HG03135 (cell line): ENCODE measurements around the gene LDB2.
"Not testable (repeated sequence)": the region's sequence is repeated elsewhere in the genome, so short reads cannot be mapped to it uniquely, and the experiment has no call there.

Experiments
- ATAC-seq: cut with Tn5 transposase; IDR thresholded peaks from one replicate; pipeline ENCODE4 v1.9.1; 2021; ENCODE audit warnings: mild to moderate bottlenecking, moderate library complexity; ENCODE audit not compliant: unreplicated experiment

LDB2 gene

DNA sequence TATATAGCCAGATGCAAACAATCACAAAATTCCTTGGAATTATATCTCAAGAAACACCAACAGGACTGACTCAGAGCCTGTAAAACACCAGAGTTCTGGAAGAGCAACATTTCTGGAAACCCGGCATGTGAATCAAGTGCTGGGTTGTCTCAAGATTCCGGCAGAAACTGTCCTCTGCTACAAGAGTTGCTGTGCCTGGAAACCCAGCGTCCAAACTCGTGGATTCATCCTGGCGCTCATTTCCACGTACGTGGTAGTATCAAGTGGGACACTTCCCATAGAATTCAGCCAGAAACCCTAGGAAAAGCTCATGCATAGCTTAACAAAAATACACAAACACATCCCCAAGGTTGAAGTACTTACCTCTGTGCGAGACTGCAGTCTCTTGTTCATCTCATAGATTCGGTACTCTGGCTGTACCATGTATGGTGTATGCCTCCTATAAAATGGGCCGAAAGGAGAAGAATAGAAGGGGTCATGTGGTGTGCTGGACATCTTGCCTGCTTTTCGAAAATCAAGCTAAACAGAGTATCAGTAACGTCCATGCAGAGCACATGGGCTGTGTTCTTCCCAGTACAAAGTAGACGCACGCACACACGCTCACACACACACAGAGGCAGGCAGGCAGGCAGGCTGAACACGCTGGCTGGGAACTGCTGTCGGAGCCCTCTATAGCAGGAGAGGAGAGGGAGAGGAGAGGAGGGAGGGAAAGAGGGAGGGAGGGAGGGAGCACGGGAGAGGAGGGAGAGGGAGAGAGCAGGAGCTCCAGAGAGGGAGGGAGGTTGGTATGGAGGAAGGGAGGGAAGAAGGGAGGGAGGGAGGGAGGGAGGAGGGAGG, at the start of gene LDB2:
TSS of gene LDB2 (minus strand) at position 655 of the 837 bp plus-strand sequence.
- ATAC-seq: no peak

DNA sequence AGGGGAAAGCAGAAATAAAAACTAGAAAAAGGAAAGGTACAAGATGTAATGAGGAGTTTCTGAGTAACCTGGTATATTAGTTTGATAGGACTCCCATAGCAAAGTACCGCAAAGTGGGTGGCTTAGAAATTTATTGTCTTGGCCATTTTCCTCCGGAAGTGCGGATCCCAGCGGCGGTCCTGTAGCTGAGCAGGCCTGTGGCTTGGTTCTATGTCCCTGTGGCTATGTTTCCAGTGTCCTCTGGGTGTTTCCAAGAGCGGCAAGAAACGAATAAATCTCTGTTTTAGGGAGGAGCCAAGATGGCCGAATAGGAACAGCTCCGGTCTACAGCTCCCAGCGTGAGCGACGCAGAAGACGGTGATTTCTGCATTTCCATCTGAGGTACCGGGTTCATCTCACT, 44.0 kb upstream of the LDB2 start:
- ATAC-seq: no peak

DNA sequence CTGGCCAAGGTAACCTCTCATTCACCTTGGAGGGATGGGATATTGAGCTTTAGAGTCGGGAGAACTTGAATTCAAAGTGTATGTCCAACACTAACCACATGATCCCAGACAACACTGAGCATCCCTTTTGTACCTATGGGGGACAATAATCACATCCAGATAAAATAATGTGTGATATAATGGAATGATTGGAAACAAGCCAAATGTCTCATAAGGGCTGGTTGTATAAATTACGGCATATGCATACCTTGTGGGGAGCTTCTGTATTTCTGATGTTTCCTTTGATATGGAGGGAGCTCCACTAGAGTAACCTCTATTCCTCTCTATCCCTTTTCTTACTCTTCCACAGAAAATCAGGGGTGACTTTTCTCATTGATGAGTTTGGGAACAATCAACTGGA, 40.7 kb upstream of the LDB2 start:
- ATAC-seq: no peak

DNA sequence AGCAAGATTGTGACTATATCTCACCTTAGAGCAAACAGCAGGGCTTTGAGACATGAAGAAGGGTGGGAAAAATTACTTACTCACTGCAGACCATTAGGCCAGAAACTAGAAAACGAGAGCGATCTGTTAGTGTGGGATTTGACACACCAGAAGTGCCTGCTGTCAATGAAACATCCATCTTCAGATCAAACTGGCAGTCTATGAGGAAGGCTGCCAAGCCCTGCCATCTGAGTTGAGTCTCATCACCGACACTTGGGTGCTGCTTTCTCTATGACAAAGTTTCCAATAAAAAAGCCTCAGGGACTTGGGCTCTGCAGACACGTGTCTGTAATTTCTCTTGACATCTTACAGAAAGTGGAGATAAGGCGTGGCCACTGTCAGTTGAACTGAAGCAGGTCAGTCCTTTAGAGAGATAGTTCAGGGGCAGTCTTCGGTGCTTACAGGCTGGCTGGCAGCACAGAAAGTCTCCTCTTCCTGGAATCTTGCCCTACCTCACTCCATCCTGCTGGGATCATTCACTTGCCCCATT, 40.1 kb upstream of the LDB2 start:
- ATAC-seq: no peak

DNA sequence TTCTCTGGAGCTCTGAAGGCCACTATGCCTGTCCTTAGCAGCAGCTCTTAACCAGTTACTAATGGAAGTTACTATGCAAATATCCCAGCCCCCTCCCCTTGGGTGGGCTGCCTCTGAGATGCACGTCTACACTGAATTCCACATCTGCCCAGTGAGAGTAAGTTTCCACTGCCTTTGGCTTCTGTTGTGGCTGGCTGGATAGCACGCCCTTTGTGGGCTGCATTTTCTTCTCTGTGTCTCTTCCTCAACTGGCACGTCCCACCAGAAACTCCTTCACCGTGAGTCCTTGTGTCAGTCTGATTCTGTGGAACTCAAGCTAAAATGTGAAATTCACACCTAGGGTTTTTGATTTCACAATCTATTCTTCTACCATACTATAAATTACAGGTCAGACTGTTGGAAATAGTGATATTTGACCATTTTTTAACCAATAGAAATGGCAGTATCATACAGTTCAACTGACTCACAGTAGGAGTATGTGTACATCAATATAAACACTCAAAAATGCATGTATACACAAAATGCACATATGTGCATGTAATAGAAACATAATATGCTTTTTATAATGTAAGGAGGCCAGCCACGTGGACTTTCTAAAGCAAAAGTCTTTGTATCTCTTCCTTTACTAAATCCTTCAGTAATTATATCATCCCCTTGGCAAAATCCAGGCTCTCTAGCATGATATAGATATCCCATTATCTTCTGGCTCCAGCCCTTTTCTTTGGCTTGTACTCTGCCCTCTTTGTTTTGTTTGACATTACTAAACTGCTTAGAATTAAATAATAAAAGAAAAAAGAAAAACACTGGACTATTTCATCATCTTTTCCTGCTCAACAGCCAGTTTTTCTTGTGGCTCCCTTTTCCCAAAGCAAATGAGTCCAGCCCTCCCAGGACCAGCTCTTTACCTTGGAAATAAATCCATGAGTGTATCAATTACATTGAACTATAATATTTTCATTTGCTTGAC, 33.2 kb upstream of the LDB2 start:
- ATAC-seq: no peak

DNA sequence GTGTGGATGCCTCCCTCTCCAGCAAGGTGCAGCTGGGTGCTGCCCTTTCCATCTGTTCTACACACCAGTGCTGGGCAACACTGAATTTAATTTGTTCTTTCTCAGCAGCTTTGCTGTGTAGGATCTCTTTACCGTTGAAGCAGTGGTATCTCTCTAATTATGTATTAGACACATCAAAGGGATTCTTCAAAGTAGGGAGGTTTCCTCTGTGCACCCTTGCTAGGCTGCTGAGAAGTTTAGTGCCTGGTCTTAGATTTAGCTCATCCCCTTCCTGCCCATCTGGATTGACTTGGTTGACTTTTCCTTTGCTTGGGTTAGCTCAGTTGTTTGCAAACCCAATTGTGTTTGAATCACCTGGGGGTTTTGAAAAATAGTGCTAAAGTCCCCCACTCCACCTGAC, 27.8 kb upstream of the LDB2 start:
- no peak for ATAC-seq

DNA sequence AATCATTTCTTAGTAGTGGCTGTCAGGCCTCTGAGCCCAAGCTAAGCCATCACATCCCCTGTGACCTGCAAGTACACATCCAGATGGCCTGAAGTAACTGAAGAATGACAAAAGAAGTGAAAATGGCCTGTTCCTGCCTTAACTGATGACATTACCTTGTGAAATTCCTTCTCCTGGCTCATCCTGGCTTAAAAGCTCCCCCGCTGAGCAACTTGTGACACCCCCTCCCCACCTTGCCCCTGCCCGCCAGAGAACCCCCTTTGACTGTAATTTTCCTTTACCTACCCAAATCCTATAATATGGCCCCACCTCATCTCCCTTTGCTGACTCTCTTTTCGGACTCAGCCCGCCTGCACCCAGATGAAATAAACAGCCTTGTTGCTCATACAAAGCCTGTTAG, 20.3 kb upstream of the LDB2 start:
- ATAC-seq: not testable (repeated sequence)

DNA sequence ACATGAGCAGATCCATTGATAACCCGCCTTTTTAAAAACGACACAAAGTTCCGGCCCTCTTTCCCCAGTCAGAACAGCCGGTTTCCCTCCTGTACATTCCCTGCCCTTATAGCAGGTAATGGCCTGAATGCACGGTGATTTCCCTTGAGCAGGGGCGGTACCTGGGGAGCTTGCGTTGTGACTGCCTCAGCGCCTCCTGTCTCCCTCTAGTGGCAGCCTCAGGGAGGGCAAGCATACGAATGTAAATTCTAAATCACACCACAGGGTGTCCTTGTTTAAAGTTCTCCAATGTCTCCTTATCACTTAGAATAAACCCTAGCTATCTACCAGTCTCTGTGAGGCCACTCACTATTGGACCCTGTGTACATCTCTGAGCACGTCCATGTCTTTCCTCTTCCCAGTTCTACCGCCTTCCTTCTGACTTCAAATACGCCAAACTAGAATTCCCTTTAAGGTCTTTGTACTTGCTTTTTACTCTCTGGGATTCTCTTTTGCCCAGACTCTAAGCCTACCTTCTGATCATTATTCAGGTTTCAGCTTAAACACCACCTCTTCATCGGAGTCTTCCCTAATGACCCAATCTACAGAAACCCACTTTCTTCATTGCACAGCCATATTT, 18.4 kb upstream of the LDB2 start:
- ATAC-seq: peak; percentile 99

DNA sequence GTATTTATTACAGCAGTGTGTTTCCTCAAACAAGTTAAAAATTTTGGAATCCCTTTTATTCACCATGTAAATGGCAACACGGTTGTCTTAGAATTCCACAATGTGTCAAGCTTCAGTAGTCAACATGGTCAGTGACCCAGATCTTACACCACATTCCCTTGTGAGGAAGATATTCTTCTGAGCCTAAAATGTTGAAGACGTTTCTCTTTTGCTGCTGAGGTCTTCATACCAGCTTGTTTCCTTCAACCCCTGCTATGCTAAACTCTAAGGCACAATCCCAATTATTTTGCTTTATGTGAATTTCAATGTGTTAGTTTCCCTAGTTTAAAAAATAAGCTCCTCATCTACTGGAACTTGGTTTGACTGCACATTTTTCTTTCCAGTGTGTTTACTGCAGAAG, 17.6 kb upstream of the LDB2 start:
- no peak for ATAC-seq

DNA sequence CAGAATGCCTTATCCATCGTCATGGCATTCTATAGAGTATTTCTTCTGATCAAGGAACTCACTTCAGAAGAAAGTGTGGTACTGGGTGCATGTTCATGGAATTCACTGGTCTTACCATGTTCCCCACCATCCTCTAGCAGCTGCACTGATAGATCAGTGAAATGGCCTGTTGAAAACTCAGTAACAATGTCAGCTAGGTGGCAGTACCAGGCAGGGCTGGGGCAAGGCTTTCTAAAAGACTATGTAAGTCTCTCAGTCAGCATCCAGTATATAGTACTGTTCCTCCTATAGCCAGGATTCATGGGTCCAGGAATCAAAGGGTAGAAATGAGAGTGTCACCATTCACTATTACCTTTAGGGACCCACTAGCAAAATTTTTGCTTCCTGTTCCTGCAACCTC, 15.8 kb upstream of the LDB2 start:
- ATAC-seq: no peak

DNA sequence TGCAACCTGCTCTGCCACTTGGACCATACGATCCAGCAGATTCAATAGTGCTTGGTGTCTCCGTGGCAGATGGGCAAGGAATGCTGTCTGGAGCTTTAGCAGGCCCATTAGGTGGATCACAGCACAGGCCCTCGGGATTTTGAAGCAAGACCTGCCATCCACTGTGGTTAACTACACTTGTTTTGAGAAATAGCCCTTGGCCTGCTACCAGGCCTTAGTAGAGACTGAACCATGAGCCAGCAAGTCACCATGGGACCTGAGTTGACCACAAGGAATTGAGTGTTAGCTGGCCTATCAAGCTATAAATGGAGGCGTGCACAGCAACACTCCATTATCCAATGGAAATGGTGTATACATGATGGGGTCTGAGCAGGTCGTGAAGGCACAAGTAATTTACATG, 14.5 kb upstream of the LDB2 start:
- no peak for ATAC-seq

DNA sequence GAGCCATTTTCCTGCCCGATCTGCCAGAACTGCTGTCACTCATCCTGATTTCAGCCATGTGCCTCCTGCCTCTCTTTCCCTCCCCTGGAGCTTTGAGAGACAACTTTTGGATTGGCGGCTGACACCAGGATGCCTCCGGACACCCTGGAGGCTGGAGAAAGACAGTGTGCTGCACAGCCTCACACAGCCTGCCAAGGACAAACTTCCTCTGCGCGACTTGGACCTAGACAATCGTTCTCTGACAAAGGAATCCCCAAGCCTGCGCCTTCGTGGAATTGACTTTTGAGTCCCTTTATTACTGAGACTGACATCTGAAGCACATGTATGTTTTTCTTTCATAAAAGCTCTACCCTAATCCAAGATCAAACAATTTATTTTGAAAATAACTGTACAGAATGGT, 10.8 kb upstream of the LDB2 start:
- ATAC-seq: no peak

DNA sequence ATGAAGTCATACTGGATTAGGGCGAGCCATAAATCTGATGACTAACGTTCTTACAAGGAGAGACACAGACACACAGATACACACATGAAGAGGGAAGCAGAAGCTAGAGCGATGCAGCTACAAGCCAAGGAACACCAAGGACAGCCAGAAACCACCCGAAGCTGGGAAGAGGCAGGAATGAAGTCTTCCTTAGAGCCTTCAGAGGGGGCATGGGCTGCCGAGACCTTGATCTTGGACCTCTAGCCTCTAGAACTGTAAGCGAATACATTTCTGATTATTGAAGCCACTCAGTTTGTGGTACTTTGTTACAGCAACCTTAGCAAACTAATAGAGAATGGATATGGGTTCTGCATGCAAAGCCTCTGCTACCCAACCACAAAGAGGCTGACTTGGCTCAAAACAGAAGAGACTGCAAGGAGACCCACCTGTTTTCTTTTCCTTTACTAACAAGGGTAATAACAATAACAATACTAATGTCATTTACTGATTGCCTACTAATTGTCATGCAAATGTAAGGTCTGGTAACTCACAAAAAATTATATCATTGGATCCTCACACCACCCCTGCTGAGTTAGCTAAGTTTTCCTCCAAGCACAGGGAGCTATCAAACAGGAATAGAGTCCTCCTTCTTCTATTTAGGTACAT, 10.1 kb upstream of the LDB2 start:
- no peak for ATAC-seq

DNA sequence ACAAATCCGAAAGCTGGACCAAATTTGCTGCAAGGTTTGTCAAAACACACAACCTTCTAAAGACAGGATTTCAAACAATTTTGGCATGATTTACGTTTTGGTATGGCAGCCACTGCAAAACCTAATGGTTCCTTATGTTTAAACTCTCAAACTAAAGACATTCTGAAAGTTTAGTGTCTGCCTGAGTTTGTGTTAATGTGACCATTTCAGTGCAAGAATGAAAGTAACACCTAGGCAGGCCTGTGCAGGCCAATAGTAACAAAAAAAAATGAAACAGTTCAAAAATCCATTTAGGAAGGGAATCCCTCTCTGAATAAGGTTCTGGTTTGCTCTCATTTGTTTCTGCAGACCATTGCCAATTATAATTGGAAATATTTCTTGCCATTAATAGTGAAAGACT, 1.9 kb upstream of the LDB2 start:
- ATAC-seq: no peak

DNA sequence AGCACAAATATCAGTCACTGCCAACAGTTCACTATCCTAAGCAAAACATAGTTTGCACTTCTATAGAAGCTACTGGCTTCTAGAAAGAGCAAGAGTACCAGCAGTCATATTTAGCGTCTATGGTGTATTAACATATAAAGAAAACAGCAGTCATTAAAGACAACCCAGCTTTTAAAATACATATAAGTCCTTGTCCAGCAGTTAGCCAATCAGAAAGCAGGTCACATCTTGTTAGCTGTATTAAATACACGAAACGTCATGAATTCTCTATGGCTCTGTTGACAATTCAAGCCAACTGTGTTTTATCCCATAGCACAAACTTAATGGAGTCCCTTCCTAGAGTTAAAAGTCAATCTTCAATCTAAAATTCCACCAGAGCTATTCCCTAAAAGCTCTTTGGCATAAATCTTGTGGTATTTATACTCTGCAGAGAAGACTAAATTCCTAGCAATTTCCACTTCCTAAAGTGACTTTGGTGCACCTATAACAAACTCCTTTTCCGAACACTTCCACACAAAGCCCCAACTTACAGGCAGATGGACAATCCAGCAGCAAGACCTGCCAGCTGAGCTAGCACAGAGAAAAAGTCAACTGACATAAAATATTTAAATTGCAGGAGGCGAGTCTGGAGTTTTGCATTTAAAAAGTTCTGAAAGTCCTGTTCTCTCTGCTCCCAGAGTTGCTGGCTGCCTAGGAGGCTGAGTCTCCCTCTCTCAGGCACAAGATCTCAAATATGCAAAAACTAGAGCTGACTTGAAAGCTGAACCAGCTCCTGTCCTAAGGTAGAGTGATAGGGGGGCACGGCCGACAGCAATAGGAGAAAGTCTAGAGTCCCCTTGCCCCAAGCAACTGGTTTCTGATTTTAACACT, 1.3 kb downstream of the LDB2 start:
- no peak for ATAC-seq

DNA sequence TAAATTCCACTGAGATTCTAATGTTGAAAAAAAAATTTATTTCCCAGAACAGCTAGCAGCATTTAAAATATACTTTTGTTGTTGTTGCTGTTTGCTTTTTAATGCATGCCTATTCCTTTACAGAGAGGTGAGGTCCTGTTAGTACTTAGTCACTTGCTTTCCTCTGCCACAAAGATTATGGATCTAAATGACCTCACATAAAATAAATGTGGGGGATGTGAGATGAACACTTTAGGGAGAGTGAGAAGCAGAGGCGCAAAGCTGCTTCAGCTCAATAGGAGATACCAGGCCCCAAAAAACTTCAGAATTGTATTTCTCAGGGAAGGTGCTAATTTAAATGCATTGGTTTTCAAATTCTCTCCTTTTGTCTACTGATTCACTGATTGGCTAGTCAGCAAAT, 4.0 kb downstream of the LDB2 start:
- ATAC-seq: no peak

DNA sequence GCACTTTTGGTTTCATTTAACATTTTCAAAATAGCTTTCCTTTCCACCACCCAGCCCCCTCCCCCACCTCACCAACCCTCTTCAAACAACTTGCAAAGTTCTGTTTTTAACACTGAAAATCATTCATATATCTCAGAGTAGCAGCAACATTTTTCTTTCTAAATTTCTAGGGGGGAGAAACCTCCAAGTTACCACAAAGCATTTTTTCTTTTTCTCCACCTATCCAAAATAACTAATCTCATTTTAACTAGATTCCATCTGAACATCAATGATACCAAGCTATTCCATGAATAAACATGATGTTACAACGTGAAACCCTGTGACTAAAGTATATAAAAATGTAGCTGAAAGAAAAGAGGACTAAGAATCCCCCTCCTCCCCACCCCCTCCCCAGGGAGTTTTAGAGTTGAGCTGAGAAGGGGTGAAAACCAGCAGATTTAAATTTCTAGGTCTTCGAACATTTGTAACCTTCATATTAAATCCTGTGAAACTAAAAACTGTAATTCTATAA, 5.2 kb downstream of the LDB2 start:
- no peak for ATAC-seq

DNA sequence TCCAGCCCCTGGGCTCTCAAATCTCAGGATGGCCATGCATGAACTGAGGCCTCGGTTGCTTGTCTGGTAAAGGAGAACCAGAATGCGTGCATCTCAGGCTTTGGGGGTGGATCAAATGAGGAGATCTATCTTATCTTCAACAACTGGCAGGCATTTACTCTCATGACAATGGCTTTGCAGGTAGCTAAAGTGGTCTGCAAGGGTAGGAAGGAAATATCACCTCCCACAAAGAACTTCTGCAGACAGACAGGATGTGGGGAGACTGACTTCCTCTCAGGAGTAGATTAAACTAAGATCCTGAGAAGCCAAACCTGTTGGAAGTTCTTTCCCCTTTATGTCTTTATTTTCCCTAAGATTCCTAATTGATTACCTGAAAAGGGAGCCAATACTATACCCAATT, 7.8 kb downstream of the LDB2 start:
- no peak for ATAC-seq

DNA sequence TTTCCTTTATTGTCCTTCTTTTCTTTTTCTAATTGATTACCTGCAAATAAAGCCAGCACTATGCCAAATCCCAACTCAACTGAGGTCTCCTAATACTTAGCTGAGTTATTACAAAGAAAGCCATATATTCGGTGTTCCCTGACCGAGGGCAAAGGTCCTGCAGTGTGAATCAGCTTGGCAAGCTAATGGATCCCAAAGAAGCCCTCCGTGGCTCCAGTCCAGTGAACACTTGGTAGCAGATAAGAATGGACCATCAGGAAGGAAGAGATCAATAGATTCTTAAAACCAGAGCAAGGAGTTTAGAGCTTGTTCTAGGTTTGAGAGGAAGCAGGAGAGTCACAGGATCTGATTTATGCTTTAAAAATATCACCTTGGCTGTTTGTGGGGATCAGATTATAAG, 8.5 kb downstream of the LDB2 start:
- ATAC-seq: no peak

DNA sequence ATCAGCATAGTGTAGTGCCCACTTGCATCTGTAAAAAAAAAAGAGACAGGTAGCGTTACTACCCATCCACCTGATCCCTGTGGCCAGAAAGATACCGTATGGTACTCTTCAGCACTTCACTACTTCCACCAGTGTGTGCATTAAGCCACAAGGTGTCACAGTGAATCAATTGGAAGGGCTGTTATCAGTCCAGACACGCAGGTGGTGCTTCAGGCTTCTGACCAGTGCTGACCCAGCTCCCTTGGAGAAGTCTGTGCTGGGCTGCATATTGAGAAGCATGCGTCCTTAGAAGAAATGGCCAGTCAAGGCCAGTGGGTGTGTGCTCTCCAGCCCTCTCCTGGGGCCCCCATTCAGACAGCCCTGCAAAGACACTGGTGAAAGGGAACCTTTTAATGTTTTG, 10.6 kb downstream of the LDB2 start:
- ATAC-seq: no peak
